DND-41 (cell line): ENCODE data around the gene SLC16A14.

ENCODE experiments used
- EZH2 ChIP-seq: IDR thresholded peaks from 3 replicates; pipeline ENCODE4 v1.6.1; 2012; ENCODE audit warnings: borderline replicate concordance, low read depth, mild to moderate bottlenecking, moderate library complexity, low read length, inconsistent platforms; ENCODE audit not compliant: severe bottlenecking
- TF ChIP-seq, protein P1 (sequence below): IDR thresholded peaks from 2 replicates; pipeline ENCODE4 v1.5.1; 2012; ENCODE audit warnings: borderline replicate concordance, low read length, moderate library complexity, mild to moderate bottlenecking; ENCODE audit not compliant: poor library complexity, severe bottlenecking; ENCODE audit errors: extremely low read depth

DNA sequence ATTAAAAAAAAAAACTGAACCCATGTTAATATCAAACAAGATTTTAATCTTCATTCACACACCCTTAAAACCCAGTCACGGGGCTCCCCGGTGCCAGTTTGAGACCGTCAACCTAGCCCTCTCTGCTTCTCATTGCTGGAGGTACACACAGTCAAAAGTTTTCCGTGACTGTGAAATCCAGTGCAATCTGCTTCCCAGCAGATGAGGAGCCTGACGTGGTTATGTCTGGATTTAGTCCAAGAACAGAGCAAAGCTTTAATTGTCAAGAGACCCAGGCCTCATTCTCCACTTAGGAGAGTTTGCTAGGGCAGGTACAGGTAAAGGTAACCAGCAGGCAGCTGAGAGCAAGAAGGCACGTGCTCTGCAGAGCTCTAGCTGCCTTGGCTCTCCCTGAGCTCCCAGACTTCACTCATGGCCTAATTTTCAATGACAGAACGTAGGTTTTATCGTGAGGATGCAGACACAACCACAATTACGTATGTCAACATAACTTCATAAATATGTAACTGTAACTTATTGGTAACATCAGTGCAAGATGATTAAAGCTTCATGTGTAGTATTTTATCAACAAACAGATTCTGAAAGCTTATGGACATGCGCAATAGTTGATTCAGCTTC is 56.3 kb downstream of the SLC16A14 start:
- no peak for TF ChIP-seq EZH2
- TF ChIP-seq, protein P1, sequence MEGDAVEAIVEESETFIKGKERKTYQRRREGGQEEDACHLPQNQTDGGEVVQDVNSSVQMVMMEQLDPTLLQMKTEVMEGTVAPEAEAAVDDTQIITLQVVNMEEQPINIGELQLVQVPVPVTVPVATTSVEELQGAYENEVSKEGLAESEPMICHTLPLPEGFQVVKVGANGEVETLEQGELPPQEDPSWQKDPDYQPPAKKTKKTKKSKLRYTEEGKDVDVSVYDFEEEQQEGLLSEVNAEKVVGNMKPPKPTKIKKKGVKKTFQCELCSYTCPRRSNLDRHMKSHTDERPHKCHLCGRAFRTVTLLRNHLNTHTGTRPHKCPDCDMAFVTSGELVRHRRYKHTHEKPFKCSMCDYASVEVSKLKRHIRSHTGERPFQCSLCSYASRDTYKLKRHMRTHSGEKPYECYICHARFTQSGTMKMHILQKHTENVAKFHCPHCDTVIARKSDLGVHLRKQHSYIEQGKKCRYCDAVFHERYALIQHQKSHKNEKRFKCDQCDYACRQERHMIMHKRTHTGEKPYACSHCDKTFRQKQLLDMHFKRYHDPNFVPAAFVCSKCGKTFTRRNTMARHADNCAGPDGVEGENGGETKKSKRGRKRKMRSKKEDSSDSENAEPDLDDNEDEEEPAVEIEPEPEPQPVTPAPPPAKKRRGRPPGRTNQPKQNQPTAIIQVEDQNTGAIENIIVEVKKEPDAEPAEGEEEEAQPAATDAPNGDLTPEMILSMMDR, result no peak
